Testis (tissue), 2 donors: ENCODE measurements around the gene AJM1.

ENCODE experiments used
- CTCF ChIP-seq, 3 experiments: fragments of 450-650 bp in 2 of 3; fragments of 200-600 bp in 1 of 3; sonication (generic) in 1 of 3; IDR thresholded peaks; one replicate each; pipeline ENCODE4 v1.5.1; 2016 to 2019; ENCODE audit warnings: antibody characterized with exemption in 3 of 3, mild to moderate bottlenecking in 2 of 3, moderate library complexity in 1 of 3
- POLR2A ChIP-seq: fragments of 450-650 bp; IDR thresholded peaks from one replicate; pipeline ENCODE4 v1.6.1; 2017; ENCODE audit warnings: antibody characterized with exemption, mild to moderate bottlenecking, moderate library complexity

- peak in 1 of 3 experiments; percentile 4 for TF ChIP-seq CTCF (IDR thresholded peaks at IDR 0.05)
- no peak for TF ChIP-seq POLR2A
Observed at GRCh38 chr9:136856541-136857141, 14.4 kb downstream of the AJM1 start.
